Neural cell (in vitro differentiated cells): ENCODE data around the gene PKM. TPM values are rescaled to one million over a fixed set of nuclear protein-coding genes. Genes with fewer than 3 reads are reported as not detected.

Experiments used
- H2AFZ ChIP-seq: fragments of 200-600, 300-800 bp; sonication (generic), shearing (Covaris generic); 2 replicates; pipeline ENCODE4 v1.6.0; 2014; ENCODE audit warnings: low read depth, mild to moderate bottlenecking, antibody characterized with exemption, low read length, moderate library complexity
- H3F3A ChIP-seq: fragments of 200-600 bp; shearing (Covaris generic); 2 replicates; pipeline ENCODE4 v1.6.1; 2016; ENCODE audit warnings: mild to moderate bottlenecking, moderate library complexity, mixed read lengths, antibody characterized with exemption, low read length; ENCODE audit not compliant: insufficient read depth, poor library complexity, severe bottlenecking
- H3K27ac ChIP-seq: fragments of 200-600, 300-800 bp; sonication (generic), shearing (Covaris generic); 2 replicates; pipeline ENCODE4 v1.5.1; 2014; ENCODE audit warnings: mild to moderate bottlenecking, low read length, moderate library complexity
- H3K27me3 ChIP-seq: fragments of 300-800, 200-600 bp; sonication (generic), shearing (Covaris generic); 2 replicates; pipeline ENCODE4 v1.6.0; 2014; ENCODE audit warnings: mild to moderate bottlenecking, low read depth, low read length, moderate library complexity; ENCODE audit not compliant: insufficient read depth
- H3K36me3 ChIP-seq: fragments of 300-800, 200-600 bp; sonication (generic), shearing (Covaris generic); 2 replicates; pipeline ENCODE4 v1.5.1; 2014; ENCODE audit warnings: mild to moderate bottlenecking, antibody characterized with exemption, low read length, moderate library complexity; ENCODE audit not compliant: insufficient read depth
- H3K4me2 ChIP-seq: fragments of 300-800, 200-600 bp; sonication (generic), shearing (Covaris generic); 2 replicates; pipeline ENCODE4 v1.6.0; 2014; ENCODE audit warnings: mild to moderate bottlenecking, low read length
- H3K4me3 ChIP-seq: fragments of 300-800, 200-600 bp; sonication (generic), shearing (Covaris generic); 2 replicates; pipeline ENCODE4 v1.5.1; 2014; ENCODE audit warnings: mild to moderate bottlenecking, low read length, moderate library complexity
- H3K79me2 ChIP-seq: fragments of 200-600 bp; shearing (Covaris generic); replicated peaks from 2 replicates; pipeline ENCODE4 v1.6.0; 2014; ENCODE audit warnings: mild to moderate bottlenecking, low read length, moderate library complexity; ENCODE audit not compliant: insufficient read depth
- H3K9ac ChIP-seq: fragments of 300-800, 200-600 bp; sonication (generic), shearing (Covaris generic); 2 replicates; pipeline ENCODE4 v1.6.1; 2016; ENCODE audit warnings: mild to moderate bottlenecking, low read length, mixed read lengths
- H3K9me2 ChIP-seq: fragments of 200-600 bp; shearing (Covaris generic); 2 replicates; pipeline ENCODE4 v1.6.1; 2016; ENCODE audit warnings: mild to moderate bottlenecking, low read length, mixed read lengths; ENCODE audit not compliant: insufficient read depth
- H3K9me3 ChIP-seq: fragments of 200-600, 300-800 bp; sonication (generic), shearing (Covaris generic); 2 replicates; pipeline ENCODE4 v1.6.1; 2016; ENCODE audit warnings: mild to moderate bottlenecking, mixed run types, low read length, moderate library complexity, mixed read lengths
- H4K20me1 ChIP-seq: fragments of 200-600 bp; shearing (Covaris generic); 2 replicates; pipeline ENCODE4 v1.6.1; 2016; ENCODE audit warnings: mild to moderate bottlenecking, mixed run types; ENCODE audit not compliant: insufficient read depth
- CTCF ChIP-seq: fragments of 450-650 bp; IDR thresholded peaks from 2 replicates; pipeline ENCODE4 v1.5.1; 2014; ENCODE audit warnings: antibody characterized with exemption, mild to moderate bottlenecking, moderate library complexity; ENCODE audit not compliant: poor library complexity, severe bottlenecking
- EP300 ChIP-seq: fragments of 450-650 bp; conservative IDR thresholded peaks from 2 replicates; pipeline ENCODE4 v1.6.1; 2014; ENCODE audit warnings: antibody characterized with exemption, mild to moderate bottlenecking, moderate library complexity; ENCODE audit not compliant: poor library complexity, severe bottlenecking
- EZH2 ChIP-seq: fragments of 200-600, 300-800 bp; shearing (Covaris generic), sonication (generic); IDR thresholded peaks from 2 replicates; pipeline ENCODE4 v1.6.1; 2014; ENCODE audit warnings: antibody characterized with exemption, low read length, borderline replicate concordance, mild to moderate bottlenecking; ENCODE audit not compliant: insufficient read depth, poor library complexity, severe bottlenecking
- MXI1 ChIP-seq: fragments of 450-650 bp; conservative IDR thresholded peaks from 2 replicates; pipeline ENCODE4 v1.6.1; 2014; ENCODE audit warnings: antibody characterized with exemption, mild to moderate bottlenecking; ENCODE audit not compliant: poor library complexity, severe bottlenecking
- POLR2AphosphoS5 ChIP-seq: IDR thresholded peaks from 2 replicates; pipeline ENCODE4 v1.6.1; 2012
- RAD21 ChIP-seq: fragments of 450-650 bp; conservative IDR thresholded peaks from 2 replicates; pipeline ENCODE4 v1.6.1; 2014; ENCODE audit warnings: antibody characterized with exemption, mild to moderate bottlenecking, moderate library complexity
- REST ChIP-seq: IDR thresholded peaks from 2 replicates; pipeline ENCODE4 v1.6.1; 2012; ENCODE audit warnings: borderline replicate concordance
- SMC3 ChIP-seq: fragments of 450-650 bp; conservative IDR thresholded peaks from 2 replicates; pipeline ENCODE4 v1.6.1; 2014; ENCODE audit warnings: antibody characterized with exemption, mild to moderate bottlenecking, moderate library complexity; ENCODE audit not compliant: poor library complexity
- TAF1 ChIP-seq: IDR thresholded peaks from 2 replicates; pipeline ENCODE4 v1.6.1; 2012; ENCODE audit warnings: low read depth
- polyA plus RNA-seq: library from polyadenylated mRNA; depleted of rRNA; stranded (reverse); fragments of >200 nt; gene quantifications from 2 replicates; pipeline ENCODE4 v1.2.3, GENCODE V29; 2014

The PKM gene
- polyA plus RNA-seq, 1 donor from 2014 or later = 361 TPM

GRCh38 chr15:72206677-72207000, 24.4 kb downstream of the PKM start:
- Histone ChIP-seq H4K20me1 (no peaks in the 10 kb centered on the region), H3F3A (no peaks in the 10 kb centered on the region), H3K9me3 (no peaks in the 10 kb centered on the region), H3K36me3 (peaks cover 9% of the 10 kb centered on the region), H3K4me2 (no peak overlapping the region), H3K9ac (no peak overlapping the region), H3K9me2 (no peaks in the 10 kb centered on the region), H2AFZ (no peak overlapping the region), H3K27ac (no peak overlapping the region), H3K27me3 (no peaks in the 10 kb centered on the region), H3K4me3 (no peak overlapping the region), H3K79me2 (no peaks in the 10 kb centered on the region)
- no peak for TF ChIP-seq TAF1
- no peak for TF ChIP-seq RAD21
- no peak for TF ChIP-seq REST
- TF ChIP-seq SMC3 = no peak
- TF ChIP-seq EP300 = no peak
- TF ChIP-seq POLR2AphosphoS5 = no peak
- TF ChIP-seq MXI1 = no peak
- TF ChIP-seq EZH2 = no peak
- TF ChIP-seq CTCF = no peak

GRCh38 chr15:72205896-72206676, 24.9 kb downstream of the PKM start:
- Histone ChIP-seq H3K79me2 (no peaks in the 10 kb centered on the region), H3K36me3 (peaks cover 13% of the 10 kb centered on the region), H3K4me3 (no peak overlapping the region), H4K20me1 (no peaks in the 10 kb centered on the region), H3K27me3 (no peaks in the 10 kb centered on the region), H3K9ac (no peak overlapping the region), H3K9me2 (no peaks in the 10 kb centered on the region), H3K9me3 (no peaks in the 10 kb centered on the region), H3K27ac (no peak overlapping the region), H3K4me2 (no peak overlapping the region), H3F3A (no peaks in the 10 kb centered on the region), H2AFZ (no peak overlapping the region)
- TF ChIP-seq REST (no peak), POLR2AphosphoS5 (no peak), TAF1 (no peak), RAD21 (no peak), EZH2 (no peak), EP300 (no peak), MXI1 (no peak), CTCF (no peak), SMC3 (no peak)
